Non-pigmented ciliary epithelial cell (primary cell): Measurements from ENCODE around the gene DUSP11.
A peak's percentile ranks its signal among the peaks of the same experiment; 100 is the strongest.
"Not testable (repeated sequence)": the region's sequence is repeated elsewhere in the genome, so short reads cannot be mapped to it uniquely, and the experiment has no call there.

Experiments used
- DNase-seq: peaks from one replicate; pipeline ENCODE4 v3.0.0-alpha.2; 2010; ENCODE audit warnings: low read depth

DUSP11 gene

DNA sequence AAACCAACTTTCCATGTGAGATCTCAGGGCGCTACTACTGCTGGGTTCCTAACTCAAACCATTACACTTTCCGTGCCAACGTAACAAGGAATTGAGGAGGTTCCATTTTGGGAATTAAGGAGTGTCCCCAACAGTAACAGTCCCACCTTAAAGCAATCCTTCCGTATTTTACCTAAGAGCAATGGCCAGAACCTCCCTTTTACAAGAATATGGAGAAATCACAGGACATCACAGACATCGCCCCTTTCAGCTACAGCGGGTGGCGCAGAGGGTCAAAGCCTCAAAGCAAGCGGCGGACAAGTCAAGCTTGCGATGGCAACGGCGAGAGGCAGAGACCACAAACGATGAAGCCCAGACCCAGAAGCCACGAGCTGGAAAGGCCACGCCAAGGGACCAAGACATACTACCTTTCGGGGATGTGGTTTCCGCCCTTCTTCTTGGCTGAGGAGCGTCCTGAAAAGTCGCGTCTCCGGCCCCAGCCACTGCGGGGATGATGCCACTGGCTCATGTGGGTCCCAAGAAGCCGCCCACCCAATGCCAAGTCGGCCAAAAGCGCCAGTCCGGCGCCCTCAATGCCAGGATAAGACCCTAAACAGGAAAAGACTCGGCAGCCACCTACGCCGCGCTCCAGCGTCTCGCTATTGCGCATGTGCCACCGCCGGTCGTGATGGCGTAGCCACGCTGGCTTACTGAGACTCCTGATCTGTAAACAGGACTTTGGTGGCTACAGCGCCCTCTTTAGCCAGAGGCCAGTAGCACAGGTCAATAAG, at the start of gene DUSP11:
Gene DUSP11 (minus strand): TSS at position 637 of the 770 bp plus-strand sequence. CDS start 129 bp downstream, at position 508.
- DNase-seq: peak; percentile 76

DNA sequence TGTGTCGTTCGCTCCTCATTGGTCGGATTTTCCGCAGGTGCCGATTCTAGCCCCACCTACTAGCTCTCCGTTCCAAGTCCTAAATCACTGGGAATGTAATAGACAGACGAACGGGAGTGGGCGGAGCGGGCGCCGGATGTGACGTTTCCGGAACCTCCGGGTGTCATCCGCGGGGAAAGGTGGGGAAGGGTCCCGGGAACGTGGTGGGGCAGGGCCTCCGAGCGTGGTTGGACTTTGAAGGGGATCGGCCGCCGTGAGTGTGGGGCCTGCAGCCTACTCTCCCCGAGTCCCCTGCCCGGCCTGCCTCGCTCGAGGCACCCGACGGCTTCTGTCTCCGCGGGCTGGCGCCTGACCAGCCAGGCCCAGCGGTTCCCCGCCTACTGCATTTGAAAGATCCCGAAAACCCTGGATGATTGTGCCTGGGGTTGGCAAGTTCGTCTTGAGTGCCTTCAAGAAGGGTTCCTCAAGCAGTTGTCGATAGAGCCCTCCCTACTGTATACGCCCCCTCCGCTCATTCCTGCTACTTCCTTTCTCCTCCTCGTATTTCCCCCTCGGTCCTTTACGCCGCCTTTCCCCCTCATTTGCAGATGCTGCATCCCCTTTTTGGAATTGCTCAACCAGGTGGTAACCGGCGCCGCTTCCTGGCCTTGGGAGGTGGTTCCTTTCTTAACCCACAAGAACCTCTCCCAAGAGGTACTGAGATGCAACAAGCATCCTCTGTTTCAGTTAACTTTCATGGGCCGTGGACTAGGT, 49.1 kb upstream of the DUSP11 start, which contains the start of gene STAMBP:
Gene STAMBP (plus strand): TSS at position 144 of the 753 bp plus-strand sequence. CDS start 1,896 bp downstream, outside the sequence.
- peak; percentile 84 for DNase-seq

DNA sequence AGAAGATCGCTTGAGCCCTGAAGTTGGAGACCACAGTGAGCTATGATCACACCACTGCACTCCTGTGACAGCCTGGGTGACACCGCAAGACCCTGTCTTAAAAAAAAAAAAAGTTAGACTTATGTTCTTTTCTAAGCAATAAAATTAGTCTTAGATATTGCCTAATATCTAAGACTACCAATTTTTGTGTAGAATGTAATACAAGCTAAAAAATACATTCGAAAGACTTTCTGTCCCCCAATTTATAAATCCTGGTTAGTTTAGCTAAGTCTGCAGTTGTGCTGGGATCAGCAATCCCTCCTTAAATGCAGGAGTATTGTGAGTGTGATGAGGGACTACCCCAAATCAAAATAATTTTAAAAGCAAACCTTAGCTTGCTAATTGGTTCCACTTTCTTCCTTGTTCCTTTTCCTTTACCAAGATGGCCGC, 48.5 kb upstream of the DUSP11 start:
- no peak for DNase-seq

DNA sequence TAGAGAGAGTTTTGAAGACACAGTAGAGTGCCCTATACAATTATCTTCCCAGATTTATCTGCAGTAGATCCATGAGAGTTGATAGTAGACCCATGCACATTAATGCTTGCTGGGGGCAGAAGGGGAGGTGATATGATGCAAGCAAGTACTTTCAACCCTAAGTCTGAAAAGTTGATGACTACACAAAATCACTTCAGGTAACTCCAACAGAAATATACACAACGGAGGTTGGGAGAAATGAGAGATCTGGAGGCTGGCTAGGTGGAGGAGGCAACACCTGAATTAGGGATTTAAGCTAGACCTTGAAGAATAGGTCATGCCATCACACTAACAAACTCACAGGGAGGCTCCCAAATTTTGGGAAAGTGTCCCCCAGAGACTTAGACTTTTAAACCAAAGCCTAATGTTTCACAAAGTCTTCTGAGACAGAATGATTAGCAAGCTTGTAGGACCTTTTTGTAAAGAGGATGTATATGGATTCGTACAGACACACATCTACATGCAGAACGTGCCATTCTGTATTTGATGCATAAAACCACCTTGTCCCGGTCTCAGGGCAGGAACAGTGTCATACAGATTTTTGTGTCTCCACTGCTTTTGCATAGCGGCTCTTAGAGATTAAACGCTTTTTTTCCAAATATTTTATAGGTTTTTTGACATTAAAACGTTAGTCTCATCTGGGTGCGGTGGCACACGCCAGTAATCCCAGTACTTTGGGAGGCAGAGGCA, 47.9 kb upstream of the DUSP11 start:
- no peak for DNase-seq

DNA sequence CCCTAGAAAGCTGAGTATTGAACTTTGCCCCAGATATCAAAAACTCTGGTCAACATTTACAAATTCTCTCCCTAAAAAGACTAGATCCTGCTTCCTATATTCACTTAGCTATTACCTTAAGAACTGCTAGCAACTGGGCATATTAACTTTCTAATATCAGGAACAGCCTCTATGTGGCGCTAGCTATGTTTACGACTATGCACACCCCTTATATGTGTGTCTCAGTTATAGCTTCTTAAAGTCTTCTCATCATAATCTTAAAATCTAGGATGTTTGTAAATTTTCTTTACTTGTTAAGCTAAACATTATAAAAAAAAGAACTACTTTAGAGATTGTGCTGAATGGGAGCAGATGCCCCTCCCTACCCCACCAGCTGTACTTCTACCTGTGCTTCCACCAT, 47.1 kb upstream of the DUSP11 start:
- no peak for DNase-seq

DNA sequence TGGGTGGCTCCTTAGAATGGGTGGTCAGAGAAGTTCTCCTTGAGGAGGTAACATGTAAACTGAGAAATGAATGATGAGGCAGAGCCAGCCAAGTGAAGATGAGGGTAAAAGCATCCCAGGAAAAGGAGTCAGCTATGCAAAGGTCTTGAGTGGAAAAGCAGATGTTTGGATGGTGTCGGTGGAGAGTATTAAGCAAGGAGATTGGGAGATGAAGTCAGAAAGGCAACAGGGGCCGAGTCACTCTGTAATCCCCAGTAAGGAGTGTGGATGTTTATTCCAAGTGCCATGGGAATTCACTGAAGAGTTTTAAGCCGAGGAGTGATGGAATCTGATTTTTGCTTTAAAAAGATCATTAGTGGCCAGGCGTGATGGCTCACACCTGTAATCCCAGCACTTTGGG, 45.5 kb upstream of the DUSP11 start:
- no peak for DNase-seq

DNA sequence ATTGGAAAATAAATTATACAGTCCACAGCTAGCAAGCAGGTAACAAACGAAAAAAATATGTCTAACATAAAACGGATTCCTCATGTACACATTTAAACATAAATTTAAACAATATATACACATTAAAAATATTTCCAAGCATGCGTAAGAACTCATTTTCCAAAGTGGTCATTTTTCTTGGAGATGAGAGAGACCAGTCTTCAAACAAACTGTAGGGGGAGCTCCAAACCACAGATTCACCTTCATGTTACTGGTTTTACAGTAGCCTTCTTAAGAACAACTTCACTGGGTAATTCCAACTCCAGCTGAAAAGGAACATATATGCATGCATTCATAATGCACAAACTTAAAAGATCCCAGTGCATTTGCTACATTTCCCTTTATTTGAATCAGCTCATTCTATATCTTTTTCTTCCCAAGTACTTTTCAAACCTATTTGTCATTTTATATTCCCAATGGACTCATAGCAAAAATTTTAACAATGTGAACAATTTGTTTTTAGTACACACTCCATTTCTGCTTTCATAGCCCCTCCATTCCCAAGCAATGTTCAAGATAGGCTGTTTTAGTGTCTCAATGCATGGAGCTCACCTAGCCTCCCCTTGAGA, 44.1 kb upstream of the DUSP11 start:
- DNase-seq: peak; percentile 77

DNA sequence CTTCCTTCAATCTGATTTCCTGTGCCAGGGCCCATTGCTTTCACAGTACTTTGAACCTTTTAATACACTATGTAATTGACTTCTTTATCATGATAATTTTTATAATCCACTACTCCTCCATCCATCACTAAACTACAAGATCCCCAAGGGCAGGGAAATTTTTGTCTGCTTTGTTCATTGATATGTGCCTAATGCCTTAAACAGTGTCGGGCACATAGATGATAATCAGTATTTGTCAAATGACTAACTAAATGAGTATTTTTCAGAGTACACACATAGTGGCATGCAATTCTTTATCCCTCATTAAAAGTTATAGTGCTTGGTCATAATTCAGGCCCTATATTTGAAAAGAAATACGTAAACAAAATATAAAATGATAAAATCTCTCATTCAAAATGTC, 43.5 kb upstream of the DUSP11 start:
- no peak for DNase-seq

DNA sequence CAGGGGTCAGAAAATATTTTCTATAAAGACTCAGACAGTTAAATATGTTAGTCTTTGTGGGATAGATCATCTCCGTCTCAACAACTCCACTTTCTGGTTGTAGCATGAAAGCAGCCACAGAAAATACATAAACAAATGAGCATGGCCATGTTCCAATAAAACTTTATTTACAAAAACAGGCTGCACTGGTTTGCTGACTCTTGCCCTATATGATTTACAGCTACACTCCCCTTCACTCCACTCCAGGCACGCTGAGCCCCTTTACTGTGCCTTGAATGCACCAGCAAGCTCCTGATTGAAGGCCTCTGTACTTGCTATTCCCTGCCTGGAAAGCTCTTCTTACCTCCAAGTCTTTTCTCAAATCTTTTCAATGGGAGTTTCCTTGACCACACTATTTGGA, 43.1 kb upstream of the DUSP11 start:
- no peak for DNase-seq

DNA sequence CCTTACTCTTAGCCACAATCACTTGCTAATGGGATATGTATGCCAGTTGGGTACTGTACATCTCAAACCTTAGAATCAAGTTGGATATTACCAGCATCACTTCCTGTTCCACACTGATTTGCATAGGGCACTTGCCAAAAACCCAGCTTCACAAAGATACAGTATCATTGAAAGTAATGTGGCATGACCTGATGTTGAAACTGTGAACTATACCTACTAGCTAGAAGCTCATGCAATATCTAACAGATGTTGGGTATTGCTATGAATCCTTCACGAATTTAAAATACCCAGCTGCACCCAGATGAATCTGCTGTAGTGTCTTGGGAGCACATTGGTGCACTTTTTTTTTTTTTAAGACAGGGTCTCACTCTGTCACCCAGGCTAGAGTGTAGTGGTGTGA, 42.4 kb upstream of the DUSP11 start:
- DNase-seq: no peak

DNA sequence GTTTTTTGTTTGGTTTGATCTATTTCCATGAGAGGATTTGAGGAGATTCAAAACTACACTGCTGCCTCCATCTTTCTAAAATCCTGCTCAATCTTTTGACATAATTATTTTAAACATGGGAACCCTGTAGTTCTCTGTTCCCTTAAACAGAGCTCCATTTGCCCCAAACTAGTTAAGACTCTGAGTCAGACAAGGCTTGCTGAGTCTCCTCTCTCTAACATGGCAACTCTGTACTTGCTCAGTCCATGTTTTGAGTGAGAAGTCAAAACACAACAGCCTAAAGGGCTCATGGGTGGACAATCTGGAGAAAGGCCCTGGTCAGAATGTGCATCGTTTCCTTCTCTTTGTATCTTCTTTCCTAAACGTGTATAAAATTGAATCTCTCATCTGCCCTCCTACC, 41.8 kb upstream of the DUSP11 start:
- no peak for DNase-seq

DNA sequence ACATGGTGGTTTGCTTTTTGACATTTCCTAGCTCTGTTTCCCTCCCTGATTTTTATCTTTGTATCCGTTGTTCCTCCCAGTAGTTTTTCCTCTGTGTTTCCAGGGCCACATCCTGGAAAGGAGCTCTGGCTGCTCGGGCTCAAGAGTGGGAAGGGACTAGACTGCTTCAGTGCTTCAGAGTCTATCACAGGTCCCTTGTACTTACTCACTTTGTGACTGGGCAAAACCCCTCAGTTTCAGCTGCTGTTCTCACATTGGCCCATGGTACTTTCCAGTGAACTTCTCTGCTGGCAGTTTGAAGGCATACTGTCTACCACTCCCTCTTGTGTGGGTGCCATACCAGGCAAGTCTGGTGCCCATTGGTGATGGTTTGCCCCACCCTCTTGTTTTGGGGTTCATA, 41.3 kb upstream of the DUSP11 start:
- DNase-seq: no peak

DNA sequence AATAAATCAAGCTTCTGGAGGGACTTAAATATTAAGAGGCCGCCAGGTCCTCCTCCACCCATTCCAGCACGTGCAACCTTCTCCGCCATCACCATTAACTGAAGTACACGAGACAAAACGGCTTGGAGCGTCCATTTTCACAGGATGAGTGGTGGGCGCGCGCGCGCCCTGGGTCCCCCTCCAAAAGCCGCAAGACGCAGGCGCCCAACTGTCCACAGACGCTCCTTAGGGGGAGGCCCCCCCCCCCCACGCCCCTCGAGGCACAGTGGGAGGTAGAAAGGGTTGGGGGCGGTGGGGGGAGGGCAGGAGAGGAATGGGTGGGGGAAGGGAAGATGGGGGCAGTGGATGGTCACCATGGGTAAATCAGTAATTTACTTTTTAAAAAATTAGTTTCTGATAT, 38.4 kb upstream of the DUSP11 start:
- no peak for DNase-seq

DNA sequence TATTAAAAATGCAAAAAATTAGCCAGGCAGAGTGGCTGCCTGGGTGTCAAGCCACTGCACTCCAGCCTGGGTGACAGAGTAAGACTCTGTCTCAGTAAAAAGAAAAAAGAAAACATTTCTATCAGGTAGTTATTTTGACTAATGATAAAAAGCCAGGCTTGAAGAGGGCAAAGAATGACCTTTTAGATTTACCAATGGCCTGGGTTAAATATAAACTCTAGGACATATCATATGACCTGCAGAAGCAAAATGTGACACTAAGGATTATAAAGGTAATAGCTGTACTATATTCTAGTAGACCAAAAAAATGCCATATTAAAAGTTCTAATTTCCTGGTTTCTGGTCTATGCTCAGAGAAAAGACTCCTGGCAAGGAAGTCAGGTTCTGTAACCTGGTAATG, 32.7 kb upstream of the DUSP11 start:
- DNase-seq: no peak

DNA sequence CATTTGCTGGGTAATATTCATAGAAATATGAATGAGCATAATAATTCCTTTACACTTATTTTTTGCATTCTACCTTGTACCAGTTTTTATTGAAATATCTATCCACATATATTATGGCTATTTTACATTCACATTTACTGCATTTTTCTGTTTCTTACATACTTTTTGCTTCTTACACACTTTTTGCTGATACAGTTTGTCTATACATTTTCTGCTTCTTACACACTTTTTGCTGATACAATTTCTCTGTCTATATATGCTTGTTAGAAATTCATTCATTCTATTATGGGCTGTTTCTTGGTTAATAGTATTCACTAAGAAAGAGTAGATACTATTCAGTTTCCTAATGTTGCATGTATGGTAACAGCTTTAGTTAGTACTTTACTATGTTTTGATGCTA, 32.0 kb upstream of the DUSP11 start:
- DNase-seq: no peak

DNA sequence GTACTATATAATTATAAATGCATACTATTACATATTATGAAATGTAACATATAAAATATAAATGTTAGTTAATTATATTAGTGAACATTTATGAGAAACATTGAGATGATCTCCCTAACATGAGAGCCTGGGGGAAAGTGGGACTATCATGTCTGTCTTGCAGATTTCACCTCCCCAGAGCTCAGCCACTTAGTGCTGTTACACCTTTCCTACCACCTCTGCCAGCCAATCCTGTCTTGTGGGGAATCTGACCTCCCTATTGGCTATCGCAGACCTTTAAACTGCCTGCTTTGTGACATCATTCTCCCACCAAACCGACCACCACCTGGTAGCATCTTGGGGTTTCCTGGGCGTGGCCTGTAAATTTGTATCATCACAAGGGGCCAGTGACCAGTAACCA, 4.0 kb upstream of the DUSP11 start, which contains the start of gene C2orf78:
Gene C2orf78 (plus strand): TSS at position 301 of the 400 bp plus-strand sequence. CDS start 127 bp downstream, outside the sequence.
- DNase-seq: not testable (repeated sequence)

DNA sequence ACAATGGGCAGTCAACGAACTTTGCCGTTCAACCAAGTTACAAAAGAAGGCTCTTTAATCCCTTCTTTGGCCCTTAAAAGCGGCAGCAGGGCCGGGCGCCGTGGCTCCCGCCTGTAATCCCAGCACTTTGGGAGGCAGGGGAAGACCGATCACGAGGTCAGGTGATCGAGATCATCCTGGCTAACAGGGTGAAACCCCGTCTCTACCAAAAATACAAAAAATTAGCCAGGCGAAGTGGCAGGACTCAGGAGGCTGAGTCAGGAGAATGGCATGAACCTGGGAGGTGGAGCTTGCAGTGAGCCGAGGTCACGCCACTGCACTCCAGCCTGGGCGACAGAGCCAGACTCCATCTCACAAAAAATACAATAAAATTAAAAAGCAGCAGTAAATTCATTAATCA, 3.5 kb upstream of the DUSP11 start:
- not testable (repeated sequence) for DNase-seq

DNA sequence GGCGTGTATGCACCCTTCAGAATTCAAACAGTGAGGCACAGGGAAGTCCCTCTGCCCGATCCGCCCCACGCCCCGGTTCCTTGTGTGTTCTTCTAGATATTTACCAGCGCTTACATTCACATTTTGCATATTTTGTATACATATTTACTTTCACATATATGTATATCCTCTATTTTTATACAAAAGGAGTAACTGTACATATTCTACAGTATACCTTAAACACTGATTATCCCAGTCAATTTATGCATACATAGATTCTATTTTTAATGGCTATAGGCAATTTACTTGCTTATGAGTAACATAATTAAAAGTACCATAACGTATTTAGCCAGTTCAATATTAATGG, 307 bp upstream of the DUSP11 start:
- DNase-seq: no peak

DNA sequence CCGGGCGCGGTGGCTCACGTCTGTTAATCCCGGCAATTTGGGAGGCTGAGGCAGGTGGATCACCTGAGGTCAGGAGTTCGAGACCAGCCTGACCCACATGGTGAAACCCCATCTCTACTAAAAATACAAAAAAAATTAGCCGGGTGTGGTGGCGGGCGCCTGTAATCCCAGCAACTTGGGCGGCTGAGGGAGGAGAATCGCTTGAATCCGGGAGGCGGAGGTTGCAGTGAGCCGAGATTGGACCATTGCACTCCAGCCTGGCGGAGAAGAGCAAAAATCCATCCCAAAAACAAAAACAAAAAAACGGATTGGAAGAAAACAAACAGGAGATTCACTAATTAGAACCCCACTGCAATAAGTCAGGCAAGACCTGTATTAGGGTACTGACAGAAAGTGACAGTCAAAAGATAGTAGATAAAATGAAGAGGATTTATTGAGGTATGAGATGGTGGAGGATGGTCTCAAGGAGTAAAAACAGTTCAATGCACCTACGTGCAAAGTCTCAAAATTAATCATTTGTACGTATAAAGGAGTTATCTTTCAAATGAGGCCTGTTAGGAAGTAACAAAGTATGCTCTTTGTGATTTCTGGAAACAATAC, 936 bp downstream of the DUSP11 start:
- not testable (repeated sequence) for DNase-seq

DNA sequence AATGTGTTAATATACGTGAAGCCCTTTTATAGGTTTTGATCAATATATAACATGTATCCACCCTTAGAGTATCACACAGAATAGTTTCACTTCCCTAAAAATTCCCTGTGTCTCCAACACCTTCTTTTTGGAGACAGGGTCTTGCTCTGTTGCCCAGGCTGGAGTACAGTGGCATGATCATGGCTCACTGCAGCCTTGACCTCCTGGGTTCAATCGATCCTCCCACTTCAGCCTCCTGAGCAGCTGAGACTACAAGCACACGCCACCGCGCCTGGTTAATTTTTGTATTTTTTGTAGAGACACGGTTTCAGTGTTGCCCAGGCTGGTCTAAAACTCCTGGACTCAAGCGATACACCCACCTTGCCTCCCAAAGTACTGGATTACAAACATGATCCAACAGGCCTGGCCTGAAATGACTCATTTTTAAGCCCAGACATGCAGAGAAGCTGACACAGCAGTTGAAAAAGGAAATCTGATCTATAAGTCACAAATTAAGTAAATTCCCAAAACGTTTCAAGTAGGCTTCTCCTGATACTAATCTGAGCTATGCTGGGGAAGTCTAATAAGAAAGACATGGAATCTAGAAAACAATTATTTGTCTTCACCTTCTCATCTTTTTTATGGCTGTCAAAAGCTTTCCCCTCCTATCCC, 2.9 kb downstream of the DUSP11 start:
- no peak for DNase-seq

DNA sequence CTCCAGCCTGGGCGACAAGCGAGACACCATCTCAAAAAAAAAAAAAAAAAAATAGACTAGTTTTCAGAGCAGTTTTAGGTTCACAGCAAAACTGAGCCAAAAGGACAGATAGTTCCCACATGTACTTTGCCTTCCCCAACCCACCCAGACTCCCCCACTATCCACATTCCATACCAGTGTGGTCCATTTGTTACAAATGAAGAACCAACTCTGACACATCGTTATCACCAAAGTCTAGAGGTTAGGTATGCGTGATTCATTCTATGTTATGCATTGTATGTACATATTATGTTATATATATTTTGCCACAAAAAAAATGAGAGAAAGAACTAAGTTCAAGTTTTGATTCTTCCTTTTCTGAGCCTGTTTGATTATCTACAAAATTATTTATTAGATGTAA, 3.5 kb downstream of the DUSP11 start:
- no peak for DNase-seq
